Neural crest cell (in vitro differentiated cells): ENCODE results near the gene IARS2. TPM values are rescaled to one million over a fixed set of nuclear protein-coding genes. Genes with fewer than 3 reads are reported as not detected.
"Not testable (repeated sequence)": the region's sequence is repeated elsewhere in the genome, so short reads cannot be mapped to it uniquely, and the experiment has no call there.

ENCODE experiments used
- DNase-seq: peaks from one replicate; pipeline ENCODE4 v3.0.0; 2021; ENCODE audit warnings: low read depth, mixed read lengths, low spot score
- H3K27ac Mint-ChIP-seq: one replicate; pipeline ENCODE4 v1.8.0; 2021; ENCODE audit warnings: mild to moderate bottlenecking, mixed read lengths; ENCODE audit not compliant: unreplicated experiment
- H3K27me3 Mint-ChIP-seq: 2 replicates; pipeline ENCODE4 v1.8.0; 2021; ENCODE audit warnings: low read depth, mild to moderate bottlenecking, mixed read lengths
- H3K36me3 Mint-ChIP-seq: 2 replicates; pipeline ENCODE4 v1.8.0; 2021; ENCODE audit warnings: low read depth, mild to moderate bottlenecking, mixed read lengths
- H3K4me1 Mint-ChIP-seq: 2 replicates; pipeline ENCODE4 v1.8.0; 2021; ENCODE audit warnings: mixed read lengths
- H3K4me3 Mint-ChIP-seq: one replicate; pipeline ENCODE4 v1.8.0; 2021; ENCODE audit warnings: mild to moderate bottlenecking, mixed read lengths
- H3K9me3 Mint-ChIP-seq: 2 replicates; pipeline ENCODE4 v1.8.0; 2021; ENCODE audit warnings: mixed read lengths
- total RNA-seq: library from RNA; stranded (reverse); gene quantifications from 2 replicates; pipeline ENCODE4 v1.2.1, GENCODE V29; 2021
- TF ChIP-seq, protein P1 (sequence below): fragments of 200-600 bp; sonication (generic); conservative IDR thresholded peaks from 2 replicates; pipeline ENCODE4 v1.5.0; 2021; ENCODE audit warnings: antibody characterized with exemption, mild to moderate bottlenecking

The IARS2 gene
- total RNA-seq, 1 donor from 2014 or later: 65.1 TPM

DNA sequence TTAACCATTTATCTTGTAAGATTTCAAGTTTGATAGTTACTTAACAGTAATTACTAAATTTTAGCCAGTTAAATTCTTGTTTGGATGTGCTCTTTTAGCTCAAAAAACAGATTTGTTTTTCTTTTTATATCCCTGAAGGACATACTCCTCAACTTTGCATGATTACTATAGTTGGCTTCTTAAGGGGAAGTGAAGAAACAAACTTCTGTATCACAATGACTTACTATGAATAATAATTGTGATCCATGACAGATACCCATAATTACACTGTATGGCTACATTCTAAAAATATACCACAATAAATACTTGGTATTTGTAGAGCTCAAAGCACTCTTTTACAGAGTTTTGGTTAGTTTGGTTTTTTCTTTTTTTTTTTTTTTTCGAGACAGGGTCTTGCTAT is 55.8 kb downstream of the IARS2 start:
- Mint-ChIP-seq H3K4me3 (no peak overlapping the region), H3K36me3 (peaks cover 16% of the 10 kb centered on the region)
- no peak for DNase-seq

DNA sequence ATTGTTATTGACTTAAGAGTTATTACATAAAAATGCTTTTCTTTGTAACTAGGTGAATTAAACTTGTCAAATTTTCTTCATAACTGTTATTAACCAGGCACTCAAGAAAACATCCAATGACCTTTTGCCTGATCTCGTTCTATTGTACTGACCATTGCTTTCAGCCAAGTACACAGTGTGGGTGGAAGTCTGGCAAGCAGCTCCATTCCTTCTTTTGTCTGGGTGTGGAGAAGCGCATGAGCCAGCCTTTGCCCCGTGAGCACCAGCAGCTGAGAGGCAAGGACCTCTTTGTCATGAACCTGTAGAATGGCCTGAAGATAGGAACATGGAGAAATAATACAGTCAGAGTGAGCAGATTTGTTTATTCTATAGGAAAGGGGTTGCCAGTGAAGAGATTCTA is 57.5 kb downstream of the IARS2 start:
- peak overlapping the region; percentile 82 for H3K27ac Mint-ChIP-seq
- H3K27me3 Mint-ChIP-seq: no peaks in the 10 kb centered on the region
- no peak for DNase-seq
- peaks cover 6% of the 10 kb centered on the region for H3K4me1 Mint-ChIP-seq
- TF ChIP-seq, protein P1, sequence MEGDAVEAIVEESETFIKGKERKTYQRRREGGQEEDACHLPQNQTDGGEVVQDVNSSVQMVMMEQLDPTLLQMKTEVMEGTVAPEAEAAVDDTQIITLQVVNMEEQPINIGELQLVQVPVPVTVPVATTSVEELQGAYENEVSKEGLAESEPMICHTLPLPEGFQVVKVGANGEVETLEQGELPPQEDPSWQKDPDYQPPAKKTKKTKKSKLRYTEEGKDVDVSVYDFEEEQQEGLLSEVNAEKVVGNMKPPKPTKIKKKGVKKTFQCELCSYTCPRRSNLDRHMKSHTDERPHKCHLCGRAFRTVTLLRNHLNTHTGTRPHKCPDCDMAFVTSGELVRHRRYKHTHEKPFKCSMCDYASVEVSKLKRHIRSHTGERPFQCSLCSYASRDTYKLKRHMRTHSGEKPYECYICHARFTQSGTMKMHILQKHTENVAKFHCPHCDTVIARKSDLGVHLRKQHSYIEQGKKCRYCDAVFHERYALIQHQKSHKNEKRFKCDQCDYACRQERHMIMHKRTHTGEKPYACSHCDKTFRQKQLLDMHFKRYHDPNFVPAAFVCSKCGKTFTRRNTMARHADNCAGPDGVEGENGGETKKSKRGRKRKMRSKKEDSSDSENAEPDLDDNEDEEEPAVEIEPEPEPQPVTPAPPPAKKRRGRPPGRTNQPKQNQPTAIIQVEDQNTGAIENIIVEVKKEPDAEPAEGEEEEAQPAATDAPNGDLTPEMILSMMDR: no peak
- H3K4me3 Mint-ChIP-seq: no peak overlapping the region
- no peaks in the 10 kb centered on the region for H3K9me3 Mint-ChIP-seq
- peaks cover 19% of the 10 kb centered on the region for H3K36me3 Mint-ChIP-seq

More for the DNA sequence above, 55.8 kb downstream of the IARS2 start:
- H3K27me3 Mint-ChIP-seq: no peaks in the 10 kb centered on the region
- H3K4me1 Mint-ChIP-seq: peaks cover 6% of the 10 kb centered on the region
- no peak overlapping the region for H3K27ac Mint-ChIP-seq
- no peaks in the 10 kb centered on the region for H3K9me3 Mint-ChIP-seq
- TF ChIP-seq, protein P1: no peak

DNA sequence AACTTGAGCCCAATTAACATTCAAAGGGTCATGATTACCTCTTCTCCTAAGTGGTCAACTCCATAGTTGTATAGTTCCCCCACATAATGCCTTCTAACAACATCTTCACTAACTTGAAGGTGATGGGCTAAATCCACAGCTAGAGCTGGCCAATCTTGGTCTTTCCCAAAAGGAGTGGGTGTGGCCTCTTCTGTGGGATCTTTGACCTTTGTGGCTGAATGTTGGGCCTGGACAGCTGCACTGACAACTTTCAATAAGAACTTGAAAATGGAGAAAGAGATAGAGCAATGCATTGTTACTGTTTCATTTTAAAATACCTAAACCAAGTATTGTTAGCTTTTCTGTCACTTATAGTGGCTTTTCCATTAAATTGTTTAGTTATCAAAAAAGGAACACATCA is 59.2 kb downstream of the IARS2 start:
- Mint-ChIP-seq H3K27ac (no peak overlapping the region), H3K36me3 (peaks cover 23% of the 10 kb centered on the region), H3K27me3 (no peaks in the 10 kb centered on the region), H3K4me1 (peaks cover 14% of the 10 kb centered on the region), H3K4me3 (no peak overlapping the region), H3K9me3 (no peaks in the 10 kb centered on the region)
- TF ChIP-seq, protein P1: no peak
- DNase-seq: no peak

DNA sequence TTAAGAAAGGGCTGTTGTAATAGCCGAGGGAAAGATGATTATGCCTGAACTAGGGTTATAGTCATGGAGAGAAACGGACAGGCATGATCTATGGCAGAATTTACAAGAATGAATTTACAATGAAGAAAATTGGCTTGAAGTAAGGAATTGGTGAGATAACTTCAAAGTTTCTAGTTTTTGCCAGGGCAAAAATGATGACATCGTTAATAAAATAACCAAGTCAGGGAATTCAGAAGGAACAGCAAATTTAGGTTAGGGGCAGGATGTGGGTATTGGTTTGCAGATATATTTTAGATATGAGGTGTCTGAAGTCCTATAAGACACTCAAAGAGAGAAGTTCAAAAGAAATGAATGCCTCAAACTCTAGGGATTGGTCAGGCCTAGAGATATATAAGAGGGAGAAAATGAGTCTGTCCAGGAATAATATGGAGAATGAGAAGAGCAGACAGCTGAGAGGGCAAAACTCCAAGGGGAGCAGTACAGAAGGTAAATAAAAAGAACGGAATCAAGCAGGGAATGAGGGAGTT is 62.8 kb downstream of the IARS2 start:
- H3K4me1 Mint-ChIP-seq: peaks cover 15% of the 10 kb centered on the region

DNA sequence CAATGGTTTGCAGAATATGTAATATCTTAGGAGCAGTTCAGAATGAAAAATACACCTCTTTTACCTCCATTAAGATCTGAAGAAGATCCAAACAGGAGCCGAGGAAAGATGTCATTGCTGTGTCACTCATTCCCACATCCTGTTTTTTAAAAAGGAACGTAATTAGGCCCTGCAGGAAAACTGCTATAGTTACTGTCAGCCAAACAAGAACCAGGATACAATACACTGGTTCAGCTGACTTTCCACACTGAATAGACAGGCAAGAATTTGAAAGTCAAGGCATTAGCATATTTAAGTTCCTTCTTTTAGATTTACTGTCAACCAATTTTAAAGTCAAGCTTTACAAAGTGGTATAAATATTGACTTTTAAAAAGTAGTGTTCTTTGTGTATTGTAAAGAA is 63.8 kb downstream of the IARS2 start:
- Mint-ChIP-seq H3K27me3 (no peaks in the 10 kb centered on the region), H3K4me1 (peaks cover 13% of the 10 kb centered on the region), H3K27ac (no peak overlapping the region), H3K36me3 (peaks cover 29% of the 10 kb centered on the region), H3K9me3 (no peaks in the 10 kb centered on the region), H3K4me3 (no peak overlapping the region)
- TF ChIP-seq, protein P1: no peak
- DNase-seq: no peak

More for the DNA sequence above, 62.8 kb downstream of the IARS2 start:
- Mint-ChIP-seq H3K36me3 (peaks cover 29% of the 10 kb centered on the region), H3K27me3 (no peaks in the 10 kb centered on the region), H3K4me3 (no peak overlapping the region), H3K27ac (no peak overlapping the region), H3K9me3 (no peaks in the 10 kb centered on the region)
- TF ChIP-seq, protein P1: no peak
- DNase-seq: no peak

DNA sequence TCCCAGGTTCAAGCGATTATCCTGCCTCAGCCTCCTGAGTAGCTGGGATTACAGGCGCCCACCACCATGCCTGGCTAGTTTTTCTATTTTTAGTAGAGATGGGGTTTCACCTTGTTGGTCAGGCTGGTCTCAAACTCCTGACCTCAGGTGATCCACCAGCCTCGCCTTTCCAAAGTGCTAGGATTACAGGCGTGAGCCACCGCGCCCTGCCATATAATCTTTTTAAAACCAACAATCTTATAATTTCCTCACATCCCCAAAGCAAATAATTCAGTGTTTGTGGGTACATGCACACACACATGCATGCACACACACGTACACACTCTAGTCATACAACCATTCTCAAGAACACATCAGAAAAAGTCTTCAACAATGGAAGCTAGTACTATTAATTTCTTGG is 64.6 kb downstream of the IARS2 start:
- not testable (repeated sequence) for H3K27ac Mint-ChIP-seq, H3K9me3 Mint-ChIP-seq, DNase-seq, H3K27me3 Mint-ChIP-seq, H3K4me3 Mint-ChIP-seq
- H3K36me3 Mint-ChIP-seq: peaks cover 26% of the 10 kb centered on the region
- peaks cover 13% of the 10 kb centered on the region for H3K4me1 Mint-ChIP-seq
